HG02588 (cell line): ENCODE measurements around the gene NR5A2.

Experiments used
- ATAC-seq: cut with Tn5 transposase; IDR thresholded peaks from one replicate; pipeline ENCODE4 v1.9.1; 2021; ENCODE audit warnings: mild to moderate bottlenecking, moderate library complexity; ENCODE audit not compliant: unreplicated experiment

The NR5A2 gene

DNA sequence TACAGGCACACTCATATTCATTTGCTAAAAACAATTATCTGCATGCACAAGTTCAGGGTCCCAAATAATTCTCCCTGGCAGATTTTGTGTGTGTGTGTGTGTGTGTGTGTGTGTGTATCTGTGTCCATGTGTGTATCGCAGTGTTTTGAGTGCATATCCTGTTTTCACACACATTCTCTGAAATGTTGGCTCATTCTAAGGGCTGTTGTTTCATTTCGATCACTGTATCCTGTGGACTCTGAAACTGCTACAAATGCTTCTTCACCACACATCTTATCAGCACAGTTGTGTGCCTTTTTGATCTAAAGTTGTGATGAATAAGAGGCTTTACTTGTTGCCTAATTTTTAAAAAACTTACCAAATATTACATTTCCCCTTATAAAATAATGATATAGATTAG lies 34.6 kb downstream of the NR5A2 start:
- ATAC-seq = no peak

DNA sequence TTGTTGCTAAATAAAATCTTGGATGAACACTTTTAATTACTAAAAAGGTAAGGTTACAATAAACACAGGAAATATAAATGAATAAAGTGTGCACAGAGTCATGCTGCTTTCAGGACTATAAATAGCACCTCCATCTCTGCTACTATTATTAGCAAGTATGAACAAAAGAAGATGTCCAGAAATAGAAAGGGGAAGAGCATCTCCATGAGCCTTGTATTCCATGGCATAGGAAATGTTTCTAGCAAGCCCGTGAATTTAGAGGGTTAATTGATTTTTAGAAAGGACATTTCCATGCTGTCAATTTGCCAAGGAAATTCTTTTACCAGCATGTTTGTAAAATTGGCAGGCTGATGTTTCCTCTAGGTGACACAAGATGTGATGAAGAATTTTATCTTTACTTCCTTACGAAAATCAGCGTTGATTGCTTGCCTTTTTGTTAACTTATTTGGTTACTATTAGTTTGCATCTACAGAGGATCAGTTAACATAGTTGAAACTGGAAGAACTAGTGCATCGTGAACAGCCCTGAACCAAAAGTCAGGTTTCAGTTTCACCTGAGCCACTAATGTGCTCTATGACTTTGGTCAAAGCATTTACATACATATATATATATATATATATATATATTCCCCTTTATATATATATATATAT lies 45.3 kb downstream of the NR5A2 start:
- peak; percentile 87 for ATAC-seq

GRCh38 chr1:200073286-200073637 lies 45.8 kb downstream of the NR5A2 start:
- ATAC-seq = peak; percentile 21

DNA sequence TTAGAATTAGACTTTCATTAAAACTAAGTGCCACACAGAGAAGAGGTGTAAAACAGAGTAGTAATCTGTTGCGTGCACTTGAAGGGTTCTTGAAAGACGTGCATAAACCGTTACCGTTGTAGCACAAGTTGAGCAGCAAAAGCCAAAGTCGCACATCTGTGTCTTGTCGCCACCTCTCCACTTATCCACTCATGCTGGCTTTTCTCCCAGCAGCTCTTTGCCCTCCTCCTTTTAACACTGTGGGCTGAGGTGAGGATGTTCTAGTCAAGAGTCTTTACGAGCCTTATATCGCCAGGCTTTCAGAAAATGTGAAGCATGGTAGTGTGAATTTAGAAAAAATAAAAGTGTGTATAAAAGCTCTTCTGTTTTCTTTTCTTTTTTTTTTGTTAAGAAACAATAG lies 48.0 kb downstream of the NR5A2 start:
- no peak for ATAC-seq

DNA sequence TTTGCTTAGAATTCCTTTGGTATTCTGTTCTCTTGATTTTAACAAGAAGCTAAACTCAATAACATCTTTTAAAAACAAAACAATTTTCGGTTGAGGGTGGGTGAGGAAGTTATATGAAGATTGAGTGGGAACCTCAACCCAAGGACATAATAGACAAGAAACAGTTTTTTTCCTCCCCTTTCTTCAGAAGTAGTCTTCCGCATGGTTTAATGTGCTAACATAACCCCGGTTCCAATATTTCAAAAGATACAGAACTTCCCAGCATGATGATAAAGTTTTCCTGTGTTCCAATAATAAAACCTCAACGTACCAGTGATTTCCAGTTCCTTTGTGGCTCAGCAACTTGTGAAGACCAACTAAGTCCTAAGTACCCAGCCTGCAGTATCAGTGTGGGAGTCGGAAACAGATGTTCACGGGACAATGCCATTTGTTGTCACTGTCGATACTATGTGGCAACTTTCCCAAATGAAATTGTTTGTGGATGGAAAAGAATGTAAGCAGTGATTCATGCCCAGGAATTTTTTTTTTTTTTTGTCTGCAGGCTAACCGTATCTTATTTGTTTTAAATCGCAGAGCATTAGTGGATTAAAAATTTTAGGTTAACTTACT lies 48.5 kb downstream of the NR5A2 start:
- ATAC-seq = no peak

DNA sequence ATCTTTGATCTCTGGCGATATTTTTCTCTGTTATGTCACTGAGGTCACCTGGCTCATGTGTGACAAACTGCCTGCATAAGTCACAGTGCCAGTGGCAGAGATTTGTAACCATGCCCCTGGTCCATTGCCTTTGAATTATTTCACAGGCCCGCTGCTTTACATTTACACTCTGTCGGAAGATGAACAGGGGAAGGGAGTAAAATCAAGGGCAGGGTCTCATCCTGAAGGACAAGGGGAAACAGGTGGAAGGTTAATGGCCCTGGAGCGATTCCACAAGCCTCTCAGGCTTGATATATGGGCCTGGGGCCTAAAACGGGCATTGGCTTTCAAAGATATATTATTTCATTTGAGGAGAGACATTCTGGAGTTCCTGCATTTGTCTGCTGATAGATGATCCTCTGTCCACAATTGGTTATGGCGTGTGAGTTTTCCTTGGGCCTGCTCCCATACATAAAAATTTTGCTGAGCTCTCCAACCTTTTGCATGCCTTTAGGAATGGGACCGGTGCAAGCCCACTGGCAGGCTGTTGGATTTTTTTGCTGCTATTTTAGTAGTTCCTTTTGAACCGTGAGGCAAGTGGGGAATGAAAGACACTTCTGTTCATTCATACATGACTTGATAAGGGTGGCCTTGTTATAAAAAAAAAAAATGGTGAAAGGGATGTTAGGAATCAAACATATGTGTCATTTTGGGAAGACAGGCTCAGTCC lies 51.9 kb downstream of the NR5A2 start:
- ATAC-seq = no peak

DNA sequence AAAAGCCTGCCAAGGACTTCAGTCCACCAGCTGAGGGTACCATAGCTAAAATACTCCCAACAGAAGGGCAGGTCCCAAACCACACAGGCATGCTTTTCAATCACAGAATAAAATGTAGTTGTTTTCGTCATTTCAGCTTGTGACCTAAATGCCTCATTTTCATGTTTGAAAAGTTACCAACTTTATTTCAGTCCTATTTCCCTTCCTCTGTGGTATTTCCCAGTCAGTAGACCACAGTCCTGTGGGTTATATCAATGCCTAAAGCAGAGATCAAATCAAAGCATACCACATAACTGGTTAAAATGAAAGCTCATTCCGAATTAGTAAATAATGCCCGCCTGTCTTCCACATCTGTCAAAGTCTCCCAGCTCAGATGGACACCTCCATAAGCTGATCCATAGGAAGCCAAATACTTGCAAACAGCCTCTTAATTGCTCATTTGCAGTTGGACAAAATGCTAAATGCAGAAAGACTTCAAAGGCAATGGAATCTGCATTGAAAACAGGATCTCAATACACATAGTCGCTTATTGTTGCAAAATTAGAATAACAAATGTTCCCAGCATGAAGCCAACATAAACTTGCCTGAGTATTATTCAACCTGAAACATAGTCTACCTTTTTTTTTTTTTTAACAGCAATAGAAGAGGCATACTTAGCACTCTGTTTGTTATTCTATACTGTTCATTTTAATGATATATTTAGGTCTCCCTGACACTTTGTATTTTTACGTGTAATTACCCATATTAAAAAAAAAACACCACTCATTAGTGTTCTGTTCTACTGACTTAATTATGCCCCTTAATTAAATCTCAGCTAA lies 53.9 kb downstream of the NR5A2 start:
- no peak for ATAC-seq

GRCh38 chr1:200081969-200082245 lies 54.4 kb downstream of the NR5A2 start:
- ATAC-seq = no peak

GRCh38 chr1:200082329-200082728 lies 54.8 kb downstream of the NR5A2 start:
- no peak for ATAC-seq

DNA sequence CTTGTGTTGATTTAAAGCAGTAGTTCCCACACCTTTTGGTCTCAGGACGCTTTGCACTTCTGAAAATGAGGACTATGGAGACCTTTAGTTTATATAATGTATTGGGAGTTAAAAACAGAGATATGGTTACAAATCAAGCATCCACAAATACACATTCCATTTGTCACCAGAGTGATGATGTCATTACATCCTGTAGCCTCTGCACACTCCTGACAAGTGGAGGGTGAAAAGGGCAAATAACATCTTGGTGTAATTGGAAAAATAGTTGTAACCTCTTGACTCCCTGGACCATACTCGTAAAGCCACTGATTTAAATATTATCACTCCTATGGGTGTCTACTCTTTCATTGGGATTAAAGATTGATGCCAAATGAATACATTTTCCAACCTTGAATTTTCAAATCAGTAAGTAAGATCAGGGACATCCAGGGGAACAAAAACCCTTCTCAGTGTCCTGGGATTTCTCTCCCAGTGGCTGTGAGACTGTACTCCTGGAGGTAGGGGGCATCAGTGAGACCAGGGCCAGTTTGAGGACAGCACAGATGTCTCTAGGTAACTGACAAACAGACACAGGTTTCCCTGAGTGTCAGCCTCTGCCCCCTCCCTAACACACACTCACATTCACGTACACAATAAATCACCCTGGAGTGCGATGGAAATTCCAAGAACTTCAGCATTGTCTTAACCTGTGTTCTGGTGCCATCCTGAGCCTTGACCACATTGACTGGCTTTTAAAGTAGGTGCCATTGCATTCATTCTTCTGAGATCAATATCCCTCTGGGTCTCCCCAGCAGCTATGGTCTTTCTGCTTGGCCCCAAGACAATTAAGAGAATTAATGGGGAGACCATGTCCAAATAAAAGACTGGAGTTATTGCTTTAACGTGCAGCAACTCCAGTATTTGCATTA lies 63.0 kb downstream of the NR5A2 start:
- no peak for ATAC-seq

- ATAC-seq = no peak
Measured at GRCh38 chr1:200095057-200095577, 67.6 kb downstream of the NR5A2 start.

DNA sequence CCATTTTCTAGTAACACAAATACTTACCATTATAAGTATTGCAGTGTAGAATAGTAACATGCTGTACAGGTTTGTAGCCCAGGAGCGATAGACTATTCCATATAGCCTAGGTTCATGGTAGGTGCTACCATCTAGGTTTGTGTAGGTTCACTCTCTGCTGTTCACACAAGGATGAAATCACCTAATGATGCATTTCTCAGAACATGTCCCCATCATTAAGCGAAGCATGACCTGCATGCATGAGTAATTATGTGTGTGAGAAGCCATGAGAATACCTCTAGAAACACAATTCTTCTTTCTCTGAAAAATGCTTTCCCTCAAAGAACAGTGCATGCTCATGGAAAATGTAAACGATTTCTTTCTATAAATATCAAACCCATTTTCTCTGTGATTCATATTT lies 69.3 kb downstream of the NR5A2 start:
- no peak for ATAC-seq

- ATAC-seq = no peak
Measured at GRCh38 chr1:200099040-200099439, 71.5 kb downstream of the NR5A2 start.

DNA sequence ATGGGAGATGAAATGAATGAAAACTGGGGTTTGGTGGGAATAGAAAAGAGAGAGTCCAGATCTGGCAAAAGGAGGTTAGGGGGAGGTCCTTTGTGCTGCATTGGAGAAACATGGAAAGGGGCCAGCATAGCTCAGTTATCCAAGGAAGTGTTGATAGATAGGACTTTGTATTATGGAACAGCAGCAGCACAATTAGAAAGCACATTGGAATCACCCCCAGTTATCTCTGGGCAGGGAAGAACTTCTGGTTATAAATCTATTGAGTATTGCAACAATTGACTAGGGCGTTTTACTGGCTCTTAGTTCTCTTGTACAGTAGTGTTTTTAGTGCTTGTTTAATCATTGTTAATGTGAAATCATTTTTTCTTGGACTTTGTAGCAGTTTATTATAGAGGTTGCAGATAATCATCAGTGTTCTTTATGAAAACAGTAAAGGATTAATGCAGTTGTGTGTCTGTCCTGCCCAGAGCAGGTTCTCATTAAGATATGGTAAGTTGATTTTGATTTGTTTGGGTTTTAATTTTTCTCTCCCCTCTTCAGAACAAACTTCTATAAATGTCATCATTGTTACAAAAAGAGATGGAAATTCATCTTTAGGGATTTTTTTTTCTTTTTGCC lies 76.6 kb downstream of the NR5A2 start:
- ATAC-seq = no peak

DNA sequence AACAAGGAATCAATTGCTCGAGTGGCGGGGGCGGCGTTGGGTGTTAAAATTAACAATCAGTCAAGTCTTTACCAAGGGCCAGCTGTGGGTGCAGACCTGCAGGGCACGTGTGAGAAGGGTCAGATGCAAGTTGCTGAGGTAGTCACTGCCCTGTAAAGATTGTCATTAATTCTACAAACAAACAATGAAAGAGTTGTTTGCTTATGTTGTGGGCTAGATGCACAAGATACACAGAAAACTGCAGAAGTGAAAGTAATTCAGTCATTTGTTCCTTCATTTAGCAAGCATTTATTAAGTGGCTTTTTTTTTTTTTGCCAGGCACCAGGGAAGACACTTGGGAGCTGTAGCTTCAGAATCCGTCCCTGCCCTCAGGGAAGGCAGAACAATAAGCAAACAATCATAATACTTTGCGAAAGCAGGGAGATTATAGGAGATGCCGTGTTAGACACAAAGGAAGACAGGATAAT lies 79.5 kb downstream of the NR5A2 start:
- no peak for ATAC-seq

DNA sequence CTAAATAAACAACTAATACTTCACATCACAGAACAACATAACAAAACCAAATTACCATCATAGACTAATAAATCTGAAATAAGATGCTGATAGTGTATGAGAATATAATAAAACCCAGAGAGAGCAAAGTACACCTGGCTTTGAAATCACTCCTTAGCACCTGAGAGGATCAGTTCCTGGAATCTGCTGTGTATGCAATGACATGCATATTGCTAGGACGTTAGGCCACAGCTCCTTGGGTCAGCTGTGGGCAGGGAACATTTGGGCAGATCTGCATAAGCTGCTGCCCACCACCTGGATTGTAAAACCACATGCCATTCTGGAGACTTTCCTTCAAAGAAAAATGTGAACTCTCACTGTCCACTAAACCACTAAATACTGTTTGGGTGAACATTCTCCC lies 81.1 kb downstream of the NR5A2 start:
- no peak for ATAC-seq

GRCh38 chr1:200112290-200112689 lies 84.8 kb downstream of the NR5A2 start:
- ATAC-seq = no peak

DNA sequence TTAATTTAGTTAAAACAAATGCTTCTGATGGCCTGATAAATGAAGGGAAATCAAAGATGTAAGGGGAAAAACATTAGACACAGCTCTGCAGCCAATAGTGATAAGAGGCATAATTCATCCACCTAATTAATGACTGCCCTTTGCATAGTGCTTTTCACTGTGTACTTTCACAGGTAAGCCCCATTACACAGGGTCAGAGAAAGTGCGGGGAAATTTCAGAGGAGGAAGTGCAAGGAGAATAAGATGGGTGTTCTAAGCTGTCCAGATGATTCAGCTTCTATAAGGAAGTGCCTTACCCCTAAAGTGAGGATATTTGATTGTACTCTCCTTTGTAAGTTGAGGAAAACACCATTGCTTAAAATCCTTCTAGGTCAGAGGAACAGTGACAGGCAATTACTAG lies 88.0 kb downstream of the NR5A2 start:
- no peak for ATAC-seq

DNA sequence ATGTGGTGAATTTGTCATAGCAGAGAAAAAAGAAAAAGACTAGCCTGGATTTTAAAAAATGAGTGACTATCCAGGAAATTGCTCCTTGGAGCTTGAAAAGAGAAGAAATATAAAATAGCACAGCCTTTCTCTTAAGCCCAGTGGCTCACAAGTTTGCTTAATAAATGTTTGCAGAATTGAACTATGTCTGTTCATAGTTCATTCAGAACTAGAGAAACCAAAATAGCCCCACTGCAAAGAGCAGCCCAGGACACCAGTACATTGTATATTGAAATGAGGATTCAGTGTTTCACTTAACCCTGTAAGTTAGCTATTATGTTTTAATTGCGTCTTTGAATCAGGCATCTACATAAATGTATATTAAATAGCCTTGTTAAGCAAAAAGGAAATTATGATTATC lies 88.8 kb downstream of the NR5A2 start:
- ATAC-seq = no peak
